Fibroblast of skin of scalp (primary cell): ENCODE results near the gene USP38. TPM values are rescaled to one million over a fixed set of nuclear protein-coding genes. Genes with fewer than 3 reads are reported as not detected.
"Not testable (repeated sequence)": the region's sequence is repeated elsewhere in the genome, so short reads cannot be mapped to it uniquely, and the experiment has no call there.

Experiments used
- DNase-seq: peaks from one replicate; pipeline ENCODE4 v3.0.0-alpha.2; 2013
- polyA plus RNA-seq, 2 experiments: library from polyadenylated mRNA; unstranded; fragments of 120-200 nt; gene quantifications; one replicate each; pipeline ENCODE4 v1.2.1, GENCODE V29; 2013; ENCODE audit not compliant: insufficient read length in 2 of 2

The USP38 gene, protein sequence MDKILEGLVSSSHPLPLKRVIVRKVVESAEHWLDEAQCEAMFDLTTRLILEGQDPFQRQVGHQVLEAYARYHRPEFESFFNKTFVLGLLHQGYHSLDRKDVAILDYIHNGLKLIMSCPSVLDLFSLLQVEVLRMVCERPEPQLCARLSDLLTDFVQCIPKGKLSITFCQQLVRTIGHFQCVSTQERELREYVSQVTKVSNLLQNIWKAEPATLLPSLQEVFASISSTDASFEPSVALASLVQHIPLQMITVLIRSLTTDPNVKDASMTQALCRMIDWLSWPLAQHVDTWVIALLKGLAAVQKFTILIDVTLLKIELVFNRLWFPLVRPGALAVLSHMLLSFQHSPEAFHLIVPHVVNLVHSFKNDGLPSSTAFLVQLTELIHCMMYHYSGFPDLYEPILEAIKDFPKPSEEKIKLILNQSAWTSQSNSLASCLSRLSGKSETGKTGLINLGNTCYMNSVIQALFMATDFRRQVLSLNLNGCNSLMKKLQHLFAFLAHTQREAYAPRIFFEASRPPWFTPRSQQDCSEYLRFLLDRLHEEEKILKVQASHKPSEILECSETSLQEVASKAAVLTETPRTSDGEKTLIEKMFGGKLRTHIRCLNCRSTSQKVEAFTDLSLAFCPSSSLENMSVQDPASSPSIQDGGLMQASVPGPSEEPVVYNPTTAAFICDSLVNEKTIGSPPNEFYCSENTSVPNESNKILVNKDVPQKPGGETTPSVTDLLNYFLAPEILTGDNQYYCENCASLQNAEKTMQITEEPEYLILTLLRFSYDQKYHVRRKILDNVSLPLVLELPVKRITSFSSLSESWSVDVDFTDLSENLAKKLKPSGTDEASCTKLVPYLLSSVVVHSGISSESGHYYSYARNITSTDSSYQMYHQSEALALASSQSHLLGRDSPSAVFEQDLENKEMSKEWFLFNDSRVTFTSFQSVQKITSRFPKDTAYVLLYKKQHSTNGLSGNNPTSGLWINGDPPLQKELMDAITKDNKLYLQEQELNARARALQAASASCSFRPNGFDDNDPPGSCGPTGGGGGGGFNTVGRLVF
- polyA plus RNA-seq (2013, experiment 1 of 2; ENCODE audit: insufficient read length), result 11.7 TPM
- polyA plus RNA-seq (2013, experiment 2 of 2; ENCODE audit: insufficient read length), result 13.8 TPM

DNA sequence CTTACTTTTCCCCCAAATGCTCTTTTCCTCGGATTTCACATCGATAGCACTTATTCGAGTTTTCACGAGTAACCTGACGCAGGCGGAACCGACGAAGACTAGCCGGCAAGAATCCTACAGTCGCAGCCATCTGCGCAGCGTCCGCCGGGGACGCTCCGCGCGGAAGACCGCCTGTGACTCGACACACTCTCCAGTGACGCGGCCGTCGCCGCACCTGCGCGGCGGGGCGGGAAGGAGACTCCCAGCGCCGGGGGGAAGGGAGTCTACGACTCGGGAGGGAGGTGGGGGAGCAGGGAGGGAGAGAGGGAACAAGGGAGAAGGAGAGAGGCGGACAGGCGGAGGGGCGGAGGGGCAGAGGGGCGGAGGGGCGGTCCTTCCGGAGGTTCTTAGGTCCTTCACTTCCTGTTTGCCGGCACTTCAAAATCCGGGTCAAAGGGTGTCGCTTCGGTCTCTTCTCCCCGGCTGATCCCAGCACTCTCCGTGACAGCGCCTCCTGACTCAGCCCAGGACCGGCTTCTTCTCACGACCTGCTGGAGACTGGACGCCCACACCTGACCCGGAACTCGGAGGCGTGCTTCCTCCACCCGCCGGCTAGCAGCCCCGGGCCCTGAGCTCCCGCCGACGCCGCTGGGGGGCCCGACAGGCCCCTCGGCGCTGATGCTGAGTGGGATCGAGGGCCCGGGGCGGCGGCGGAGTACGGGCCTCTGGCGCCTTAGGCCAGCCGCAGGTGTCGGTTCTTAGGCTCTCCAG lies at the start of gene USP38:
Gene USP38, plus strand, starts transcription at position 415 of the 750 bp plus-strand sequence. CDS start 534 bp downstream, outside the sequence.
- DNase-seq, result peak; percentile 92

DNA sequence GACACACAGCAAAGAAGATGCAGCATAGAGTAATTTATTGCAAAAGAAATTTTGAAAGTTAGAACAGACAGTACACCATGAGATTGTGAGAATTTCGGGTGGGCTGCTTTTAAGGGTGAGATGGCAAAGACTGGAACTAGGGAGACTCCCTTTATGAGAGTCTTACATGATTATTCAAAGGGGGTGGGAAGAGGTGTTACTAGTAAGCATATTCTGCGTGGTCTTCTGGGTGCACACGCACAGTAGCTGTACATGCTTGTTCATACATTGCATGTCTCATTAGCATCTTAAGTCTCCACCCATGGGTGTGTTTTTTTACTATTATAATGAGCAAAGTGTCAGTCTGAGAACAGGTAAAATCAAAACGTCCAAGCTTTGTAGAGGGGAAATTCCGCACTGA lies 49.4 kb upstream of the USP38 start:
- no peak for DNase-seq

DNA sequence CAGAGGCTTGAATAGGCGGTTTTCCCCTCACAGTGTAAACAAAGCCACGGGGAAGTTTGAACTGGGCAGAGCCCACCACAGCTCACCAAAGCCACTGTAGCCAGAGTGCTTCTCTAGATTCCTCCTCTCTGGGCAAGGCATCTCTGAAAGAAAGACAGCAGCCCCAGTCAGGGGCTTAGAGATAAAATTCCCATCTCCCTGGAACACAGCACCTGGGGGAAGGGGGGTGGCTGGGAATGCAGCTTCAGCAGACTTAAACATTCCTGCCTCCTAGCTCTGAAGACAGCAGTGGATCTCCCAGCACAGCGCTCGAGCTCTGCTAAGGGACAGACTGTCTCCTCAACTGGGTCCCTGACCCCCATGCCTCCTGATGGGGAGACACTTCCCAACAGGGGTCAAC lies 44.0 kb upstream of the USP38 start:
- no peak for DNase-seq

DNA sequence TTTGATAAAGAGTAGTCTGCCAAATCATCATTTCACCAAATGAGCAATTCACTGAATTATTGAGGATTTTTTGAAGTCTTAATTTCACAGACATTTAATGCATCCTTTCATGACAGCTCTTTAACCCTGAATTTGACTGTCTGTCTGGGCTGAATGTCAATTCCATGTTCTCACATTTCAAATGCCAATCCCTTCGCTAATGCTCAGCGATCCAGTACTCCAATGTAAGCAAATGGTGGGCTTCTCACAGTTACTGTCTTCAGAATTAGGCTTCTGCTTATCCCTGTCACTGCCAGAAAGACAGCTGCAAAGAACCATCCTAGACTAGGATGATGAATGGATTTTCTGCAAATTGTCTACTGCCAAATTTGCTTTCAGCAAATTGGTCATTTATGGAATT lies 36.2 kb upstream of the USP38 start:
- no peak for DNase-seq

DNA sequence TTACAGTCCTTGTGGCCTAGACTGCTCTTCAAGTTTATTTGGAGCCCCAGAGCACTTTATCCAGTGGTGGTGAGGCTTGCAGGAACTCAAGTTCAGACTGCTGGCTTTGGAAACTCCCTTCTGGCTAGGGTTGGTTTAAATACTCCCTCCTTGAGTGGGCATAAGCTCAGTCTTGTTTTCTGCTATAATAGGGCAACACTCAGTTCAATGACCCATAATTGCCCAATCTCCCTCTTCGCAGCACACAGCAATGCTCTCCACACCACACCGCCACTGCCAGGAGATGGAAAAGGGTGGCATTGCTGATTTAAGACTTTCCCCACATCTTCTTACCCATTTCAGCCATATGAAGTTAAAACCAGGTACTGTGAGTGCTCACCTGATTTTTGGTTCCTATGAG lies 27.9 kb upstream of the USP38 start:
- no peak for DNase-seq

DNA sequence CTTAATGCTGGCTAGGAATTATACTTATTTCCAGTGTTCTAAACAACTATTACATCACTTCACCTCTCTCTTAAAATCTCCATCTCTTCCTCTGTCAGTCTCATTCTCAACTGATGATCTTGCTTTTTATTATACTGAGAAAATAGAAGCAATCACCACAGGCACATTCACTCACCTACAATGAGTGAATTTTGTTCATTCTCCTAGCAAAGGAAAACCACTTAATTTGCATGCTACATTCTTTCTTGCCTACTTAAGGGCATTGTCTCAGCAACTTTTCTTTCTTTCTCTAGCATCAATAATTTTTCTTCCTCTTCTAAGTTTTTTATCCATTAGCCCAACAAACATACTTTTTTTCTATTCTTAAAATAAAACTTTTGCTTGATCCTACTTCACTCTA lies 21.1 kb upstream of the USP38 start:
- DNase-seq, result no peak

DNA sequence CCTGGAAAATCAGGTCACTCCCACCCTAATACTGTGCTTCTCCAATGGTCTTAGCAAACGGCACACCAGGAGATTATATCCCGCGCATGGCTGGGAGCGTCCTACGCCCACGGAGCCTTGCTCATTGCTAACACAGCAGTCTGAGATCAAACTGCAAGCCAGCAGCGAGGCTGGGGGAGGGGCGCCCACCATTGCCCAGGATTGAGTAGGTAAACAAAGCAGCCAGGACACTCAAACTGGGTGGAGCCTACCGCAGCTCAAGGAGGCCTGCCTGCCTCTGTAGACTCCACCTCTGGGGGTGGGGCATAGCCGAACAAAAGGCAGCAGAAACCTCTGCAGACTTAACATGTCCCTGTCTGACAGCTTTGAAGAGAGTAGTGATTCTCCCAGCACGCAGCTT lies 18.0 kb upstream of the USP38 start:
- not testable (repeated sequence) for DNase-seq

DNA sequence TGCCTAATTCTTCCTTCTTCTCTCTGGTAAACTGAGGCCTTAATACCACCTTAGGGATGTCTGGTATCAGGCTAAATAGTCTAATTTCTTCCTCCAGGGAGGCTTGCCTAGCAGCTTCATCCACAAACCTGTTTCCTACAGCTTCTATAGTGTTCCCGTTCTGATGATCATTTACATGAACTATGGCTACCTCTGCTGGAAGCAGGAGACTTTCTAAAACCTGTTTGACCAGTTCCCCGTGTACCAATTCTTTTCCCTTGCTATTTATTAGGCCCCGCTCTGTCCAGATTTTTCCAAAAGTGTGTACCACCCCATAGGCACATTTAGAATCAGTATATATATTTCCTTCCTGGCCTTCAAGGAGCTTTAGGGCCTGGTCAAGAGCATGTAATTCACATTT lies 5.8 kb upstream of the USP38 start:
- DNase-seq, result no peak

DNA sequence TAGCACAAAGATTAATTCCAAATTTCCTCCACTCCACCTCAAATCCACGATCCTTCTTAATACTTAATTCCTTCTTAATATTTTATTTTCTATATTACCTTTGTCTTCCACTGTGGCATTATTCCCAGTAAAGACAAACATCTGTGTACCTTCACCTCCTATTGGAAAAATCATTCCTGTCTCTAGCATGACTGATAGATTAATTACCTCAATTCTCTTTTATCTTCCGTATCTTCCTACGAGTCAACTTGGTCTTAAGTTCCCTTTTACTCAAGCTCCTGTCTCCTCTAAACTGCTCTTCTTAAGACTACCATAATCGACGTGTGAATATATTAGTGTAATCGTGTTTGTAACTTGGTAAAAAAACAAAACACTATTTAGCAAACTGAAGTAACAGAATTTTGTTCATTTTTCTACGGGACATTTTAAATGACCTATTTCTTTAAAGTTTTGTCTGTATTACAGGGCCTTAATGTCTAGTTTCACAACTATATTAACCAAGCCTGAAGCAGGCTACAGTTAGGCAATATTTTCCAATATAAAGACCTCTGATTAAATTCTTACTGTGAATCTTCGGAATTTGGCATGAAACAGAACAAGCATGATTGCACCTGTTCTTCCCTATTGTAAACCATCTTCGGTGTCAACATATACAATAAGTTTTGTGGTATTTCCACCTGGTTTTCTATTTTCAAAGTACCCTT lies 1.1 kb upstream of the USP38 start:
- no peak for DNase-seq

DNA sequence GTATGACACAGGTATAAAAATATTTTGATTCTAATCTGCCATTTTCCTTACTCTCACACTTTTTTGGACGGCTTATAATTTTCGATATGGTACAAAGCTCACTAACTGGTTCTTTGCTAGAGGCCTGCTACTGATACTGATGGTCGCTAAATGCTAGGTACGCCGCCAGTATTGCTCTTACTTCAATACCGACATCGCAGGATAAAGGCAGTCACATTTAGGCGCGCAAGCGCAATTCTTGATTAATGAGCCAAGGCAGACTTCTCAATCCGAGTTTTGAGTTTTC lies 557 bp upstream of the USP38 start:
- DNase-seq, result no peak

DNA sequence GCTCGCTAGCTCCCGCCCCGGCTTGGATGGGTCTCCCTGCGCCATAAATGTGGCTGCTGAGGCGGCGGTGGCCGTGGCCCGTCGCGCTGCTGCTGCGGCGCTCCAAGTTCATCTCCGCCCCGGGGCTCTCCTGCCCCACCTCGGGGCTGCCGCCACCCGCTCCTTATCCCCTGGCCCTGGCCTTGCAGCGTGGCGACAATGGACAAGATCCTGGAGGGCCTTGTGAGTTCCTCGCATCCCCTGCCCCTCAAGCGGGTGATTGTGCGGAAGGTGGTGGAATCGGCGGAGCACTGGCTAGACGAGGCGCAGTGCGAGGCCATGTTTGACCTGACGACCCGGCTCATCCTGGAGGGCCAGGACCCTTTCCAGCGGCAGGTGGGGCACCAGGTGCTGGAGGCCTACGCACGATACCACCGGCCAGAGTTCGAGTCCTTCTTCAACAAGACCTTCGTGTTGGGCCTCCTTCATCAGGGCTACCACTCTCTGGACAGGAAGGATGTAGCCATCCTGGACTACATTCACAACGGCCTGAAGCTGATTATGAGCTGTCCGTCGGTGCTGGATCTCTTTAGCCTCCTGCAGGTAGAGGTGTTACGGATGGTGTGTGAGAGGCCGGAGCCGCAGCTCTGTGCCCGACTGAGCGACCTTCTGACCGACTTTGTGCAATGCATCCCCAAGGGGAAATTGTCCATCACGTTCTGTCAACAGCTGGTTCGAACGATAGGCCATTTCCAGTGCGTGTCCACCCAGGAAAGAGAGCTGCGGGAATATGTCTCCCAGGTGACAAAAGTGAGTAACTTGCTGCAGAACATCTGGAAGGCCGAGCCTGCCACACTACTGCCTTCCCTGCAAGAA lies 763 bp downstream of the USP38 start:
- no peak for DNase-seq

DNA sequence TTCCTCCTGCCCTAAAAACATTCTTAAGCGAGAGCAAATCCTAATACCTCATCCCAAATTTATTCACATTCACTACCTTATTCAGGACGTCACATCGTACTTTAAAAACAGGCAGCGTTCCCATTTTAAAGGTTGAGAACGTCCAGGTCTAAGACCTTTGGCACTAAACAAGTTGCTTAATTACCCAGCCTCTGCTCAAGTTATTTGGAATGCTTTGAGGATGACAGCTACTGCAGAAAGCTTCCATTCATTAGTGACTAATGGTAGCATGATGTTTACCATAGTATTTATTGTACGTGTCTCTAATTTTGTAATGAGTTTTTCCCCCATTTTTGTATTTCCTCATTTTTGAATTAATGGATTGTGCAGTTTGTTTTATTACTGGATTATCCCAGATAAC lies 1.5 kb downstream of the USP38 start:
- DNase-seq, result no peak

DNA sequence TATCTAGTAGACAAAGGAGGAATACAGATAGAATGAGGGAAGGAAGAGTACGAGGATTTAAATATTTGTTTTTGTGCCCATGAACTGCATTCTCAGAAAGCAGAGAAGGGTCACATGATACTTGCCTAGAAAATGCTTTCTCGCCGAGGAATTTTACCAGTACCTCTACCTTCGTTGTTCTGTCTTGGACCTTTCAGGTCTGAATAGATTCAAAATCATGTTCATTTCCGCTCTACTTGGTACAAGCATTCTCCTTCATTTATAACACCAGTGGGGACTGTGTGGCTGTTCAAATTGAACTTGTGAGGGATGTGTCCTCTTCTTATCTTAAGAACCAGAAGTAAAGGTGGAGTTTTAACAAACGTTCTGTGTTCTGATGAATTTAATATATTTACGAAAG lies 1.9 kb downstream of the USP38 start:
- DNase-seq, result no peak

DNA sequence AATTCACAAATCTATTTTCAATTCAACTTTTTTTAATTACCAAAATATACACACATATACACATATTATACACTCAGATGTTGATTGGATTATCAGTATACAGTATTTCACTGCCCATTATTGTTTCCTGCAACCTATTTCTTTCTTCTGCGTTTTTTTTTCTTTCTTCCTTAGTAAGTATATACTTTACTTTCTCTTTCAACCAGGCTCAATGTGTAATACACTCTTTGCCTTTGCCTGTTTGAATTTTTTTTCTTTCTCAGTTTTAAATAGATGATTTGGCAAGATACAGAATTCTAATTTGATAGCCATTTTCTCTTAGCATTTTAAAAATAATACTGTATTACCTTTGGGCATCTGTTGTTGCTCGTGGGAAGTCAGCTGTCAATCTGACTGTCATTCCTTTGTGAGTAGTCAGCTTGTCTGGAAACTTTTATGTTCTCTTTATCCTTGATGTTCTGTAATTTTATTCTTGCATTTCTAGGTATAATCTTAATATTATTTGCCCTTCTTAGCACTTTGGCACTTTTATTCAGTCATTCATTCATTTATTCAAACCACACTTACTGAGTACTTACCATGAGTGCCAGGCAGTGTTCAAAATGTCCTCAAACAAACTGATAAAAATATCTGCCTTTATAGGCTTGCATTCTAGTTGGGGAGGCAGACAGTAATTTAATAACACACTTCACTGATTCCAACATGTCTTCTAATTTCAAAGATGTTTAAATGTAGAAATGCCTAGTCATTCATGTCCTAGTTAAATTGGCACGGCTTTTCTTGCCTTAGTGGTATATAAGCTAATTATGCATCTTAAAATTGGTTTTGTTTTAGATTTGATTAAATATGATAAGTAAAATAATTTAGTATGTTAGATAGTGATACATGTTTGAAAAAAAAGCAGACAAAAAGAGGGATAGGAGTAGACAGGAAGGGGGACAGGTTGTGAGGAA lies 3.7 kb downstream of the USP38 start:
- no peak for DNase-seq

DNA sequence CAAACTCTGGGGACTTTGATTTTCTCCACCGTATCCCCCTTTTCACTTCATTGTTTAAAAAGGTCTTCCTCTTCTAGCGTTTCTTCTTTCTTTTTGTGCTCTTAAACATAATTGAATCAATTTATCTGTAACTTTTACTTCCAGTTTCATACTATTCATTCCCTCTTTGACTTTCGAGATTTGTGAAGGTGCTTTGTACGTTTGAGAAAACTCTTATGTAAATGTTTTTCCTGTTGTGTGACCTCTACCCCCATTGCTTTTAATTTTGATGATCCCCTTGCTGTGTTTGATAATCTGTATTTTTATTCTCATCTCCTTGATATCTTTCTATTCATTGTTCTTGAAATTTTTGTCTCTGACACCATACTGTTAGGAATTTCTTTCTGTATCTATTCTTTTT lies 4.8 kb downstream of the USP38 start:
- DNase-seq, result no peak

DNA sequence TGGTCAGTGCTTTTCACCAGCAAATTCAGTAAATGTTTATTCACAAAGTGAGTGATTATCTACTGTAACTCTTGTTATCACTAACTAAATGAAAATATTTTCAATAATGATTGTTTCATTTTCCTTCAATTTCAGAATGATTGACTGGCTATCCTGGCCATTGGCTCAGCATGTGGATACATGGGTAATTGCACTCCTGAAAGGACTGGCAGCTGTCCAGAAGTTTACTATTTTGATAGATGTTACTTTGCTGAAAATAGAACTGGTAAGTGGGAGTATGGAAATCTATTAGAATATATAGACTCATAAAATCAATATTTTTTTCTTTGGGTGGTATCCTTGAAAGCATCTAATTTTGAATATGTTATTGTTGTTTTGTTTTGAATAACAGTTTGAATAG lies 10.9 kb downstream of the USP38 start:
- no peak for DNase-seq

DNA sequence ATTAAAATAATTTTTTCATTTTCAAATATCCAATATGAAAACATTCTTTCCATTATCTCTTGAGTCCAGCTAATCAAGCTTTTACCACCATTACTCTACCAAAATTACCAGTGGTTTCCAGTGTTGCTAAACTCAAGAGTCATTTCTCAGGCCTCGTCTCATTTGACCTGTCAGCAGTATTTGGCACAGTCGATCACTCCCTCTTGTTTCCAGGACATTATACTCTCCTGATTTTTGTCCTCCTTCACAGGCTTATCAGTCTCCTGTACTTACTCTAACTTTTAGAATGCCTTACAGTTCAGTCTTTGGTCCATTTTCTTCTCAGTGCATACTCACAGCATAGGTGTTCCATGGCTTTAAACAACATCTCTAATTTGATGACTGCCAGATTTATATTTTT lies 11.6 kb downstream of the USP38 start:
- DNase-seq, result no peak

DNA sequence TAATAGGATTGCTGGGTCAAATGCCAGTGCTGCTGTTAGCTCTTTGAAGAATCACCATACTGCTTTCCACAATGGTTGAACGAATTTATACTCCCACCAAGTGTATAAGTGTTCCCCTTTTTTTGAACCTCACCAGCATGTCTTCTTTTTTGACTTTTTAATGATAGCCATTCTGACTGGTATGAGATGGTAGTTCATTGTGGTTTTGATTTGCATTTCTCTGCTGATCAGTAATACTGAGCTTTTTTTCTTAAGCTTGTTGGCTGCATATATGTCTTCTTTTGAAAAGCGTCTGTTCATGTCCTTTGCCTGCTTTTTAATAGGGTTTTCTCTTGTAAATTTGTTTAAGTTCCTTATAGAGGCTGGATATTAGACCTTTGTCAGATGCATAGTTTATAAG lies 14.8 kb downstream of the USP38 start:
- DNase-seq, result no peak

DNA sequence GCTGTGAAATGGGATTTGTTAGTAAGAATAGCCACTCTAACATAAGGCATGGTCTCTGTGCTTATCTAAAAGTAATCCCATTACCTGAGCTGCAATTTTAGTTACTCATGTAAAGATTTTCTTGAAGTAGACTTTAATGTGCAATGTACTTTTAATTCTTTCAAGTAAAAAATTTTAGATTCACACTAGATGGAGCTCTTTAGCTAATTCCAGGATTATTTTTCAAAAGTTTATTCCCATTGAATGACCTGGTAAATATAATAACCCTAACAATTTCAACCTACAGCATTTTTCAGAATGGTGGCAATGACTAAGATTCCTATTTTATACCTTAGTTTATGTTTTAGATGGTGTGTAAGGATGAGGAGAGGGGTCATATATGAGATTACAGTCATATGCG lies 18.1 kb downstream of the USP38 start:
- no peak for DNase-seq

DNA sequence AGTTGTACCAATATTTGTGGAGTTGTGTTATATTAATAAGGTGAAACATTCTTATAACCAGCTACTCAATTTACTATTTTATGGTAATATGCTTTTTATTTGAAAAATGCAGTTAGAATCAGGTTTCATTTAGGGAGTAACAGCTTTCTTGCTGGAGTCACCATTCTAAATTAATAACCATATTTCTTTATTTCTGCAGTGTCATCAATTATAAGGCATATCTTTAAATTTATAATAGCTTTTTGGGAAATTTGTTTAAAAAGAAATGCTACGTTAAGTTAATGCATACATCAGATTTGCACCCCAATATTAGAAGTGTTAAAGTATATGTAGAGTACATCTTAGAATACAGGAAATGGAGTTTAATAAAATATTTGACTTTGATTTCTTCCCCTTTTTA lies 18.9 kb downstream of the USP38 start:
- DNase-seq, result no peak
